ES-I3 (cell line): ENCODE data around the gene CDH4.

Source experiments
- H3K36me3 ChIP-seq: 2 replicates; pipeline ENCODE4 v1.6.1; 2013; ENCODE audit warnings: mild to moderate bottlenecking, low read length, control low read depth, moderate library complexity; ENCODE audit not compliant: insufficient read depth
- H3K4me1 ChIP-seq: 2 replicates; pipeline ENCODE4 v1.6.1; 2013; ENCODE audit warnings: mild to moderate bottlenecking, control low read depth, low read length; ENCODE audit not compliant: insufficient read depth
- H3K9ac ChIP-seq: 2 replicates; pipeline ENCODE4 v1.6.1; 2013; ENCODE audit warnings: low read depth, mild to moderate bottlenecking, low read length, moderate library complexity
- H3K9me3 ChIP-seq: 2 replicates; pipeline ENCODE4 v1.6.1; 2013; ENCODE audit warnings: mild to moderate bottlenecking, low read length, moderate library complexity; ENCODE audit not compliant: control insufficient read depth, insufficient read depth

The CDH4 gene

GRCh38 chr20:61660559-61660958 lies 408.5 kb downstream of the CDH4 start:
- no peaks in the 10 kb centered on the region for H3K36me3 ChIP-seq
- H3K9ac ChIP-seq, result no peak overlapping the region
- H3K4me1 ChIP-seq, result no peaks in the 10 kb centered on the region
- no peaks in the 10 kb centered on the region for H3K9me3 ChIP-seq

GRCh38 chr20:61661025-61661424 lies 409.0 kb downstream of the CDH4 start:
- no peak overlapping the region for H3K9ac ChIP-seq
- no peaks in the 10 kb centered on the region for H3K9me3 ChIP-seq
- no peaks in the 10 kb centered on the region for H3K4me1 ChIP-seq
- H3K36me3 ChIP-seq, result no peaks in the 10 kb centered on the region

DNA sequence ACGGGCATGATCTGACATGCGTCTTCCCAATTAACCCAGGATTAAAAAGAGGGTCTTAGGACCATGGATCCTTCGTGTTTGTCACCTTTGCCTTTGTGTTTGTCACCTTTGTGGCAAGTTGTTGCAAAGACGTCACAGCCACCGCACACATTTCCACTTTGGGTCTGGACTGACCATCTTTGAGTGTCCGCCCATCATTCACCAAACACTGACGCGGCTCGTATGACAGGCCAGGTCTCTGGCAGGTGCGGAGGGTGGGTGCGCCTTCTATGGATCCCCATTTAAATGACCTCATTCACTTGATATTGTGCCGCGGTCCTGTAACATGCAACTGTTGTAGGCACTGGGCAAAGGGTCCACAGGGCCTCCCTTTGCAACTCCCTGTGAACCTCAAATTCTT lies 409.5 kb downstream of the CDH4 start:
- Histone ChIP-seq H3K36me3 (no peaks in the 10 kb centered on the region), H3K4me1 (no peaks in the 10 kb centered on the region)

DNA sequence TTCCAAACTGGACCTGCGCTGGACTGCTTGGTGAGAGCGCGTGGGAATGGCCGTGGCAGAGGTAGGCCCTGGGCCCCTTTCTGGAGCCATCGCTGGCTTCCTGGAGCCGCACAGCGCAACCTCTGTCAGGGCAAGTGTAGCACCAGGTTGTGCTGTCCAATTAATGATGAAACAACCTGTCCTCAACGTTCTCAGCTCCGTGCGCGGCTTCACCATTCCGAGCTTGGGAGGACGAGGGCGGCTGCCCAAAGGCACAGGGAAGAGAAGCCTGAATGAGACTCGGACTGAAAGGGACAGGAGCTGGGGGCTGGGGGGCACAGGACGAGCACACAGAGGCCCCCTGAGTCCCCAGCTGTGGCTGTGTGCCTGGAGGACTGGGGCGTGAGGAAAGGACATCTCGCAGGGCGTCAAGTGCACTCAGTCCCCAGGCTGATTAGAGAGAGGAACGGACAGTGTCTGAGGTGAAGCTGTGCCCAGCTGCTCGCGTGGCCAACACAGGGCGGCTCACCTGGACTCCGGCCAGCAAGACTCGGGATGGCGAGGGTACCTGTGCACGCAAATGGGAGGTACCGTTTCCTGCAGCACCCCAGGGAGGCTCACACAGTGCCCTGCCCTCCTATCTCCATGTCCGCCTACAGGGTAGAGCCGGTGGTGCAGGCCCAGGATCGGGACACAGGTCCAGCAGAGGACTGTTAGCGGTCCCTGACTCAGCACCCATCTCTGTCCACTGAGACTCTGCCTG lies 410.3 kb downstream of the CDH4 start:
- Histone ChIP-seq H3K9ac (no peak overlapping the region), H3K4me1 (no peaks in the 10 kb centered on the region), H3K36me3 (no peaks in the 10 kb centered on the region), H3K9me3 (no peaks in the 10 kb centered on the region)

More for the DNA sequence above, 409.5 kb downstream of the CDH4 start:
- H3K9ac ChIP-seq, result no peak overlapping the region
- H3K9me3 ChIP-seq, result no peaks in the 10 kb centered on the region

DNA sequence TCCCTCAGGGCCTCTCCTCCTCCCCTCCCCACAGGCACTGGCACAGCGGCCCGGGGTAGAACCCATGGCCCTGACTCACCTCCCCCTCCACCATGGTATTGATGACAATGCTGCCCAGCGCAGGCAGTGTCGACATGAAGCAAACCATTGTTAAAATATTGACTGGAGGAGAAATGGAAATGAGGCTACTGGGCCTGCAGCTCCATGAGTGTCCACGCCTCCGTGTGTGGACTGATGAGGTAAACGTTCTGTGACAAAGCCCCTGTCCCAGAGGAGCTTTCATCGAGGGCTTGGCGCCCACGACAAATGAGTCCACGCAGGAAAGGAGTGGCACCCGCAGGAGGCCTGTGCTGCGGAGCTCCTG lies 410.9 kb downstream of the CDH4 start:
- no peak overlapping the region for H3K9ac ChIP-seq
- H3K36me3 ChIP-seq, result no peaks in the 10 kb centered on the region
- no peaks in the 10 kb centered on the region for H3K4me1 ChIP-seq
- H3K9me3 ChIP-seq, result no peaks in the 10 kb centered on the region

GRCh38 chr20:61663521-61664425 lies 411.7 kb downstream of the CDH4 start:
- Histone ChIP-seq H3K4me1 (no peaks in the 10 kb centered on the region), H3K36me3 (no peaks in the 10 kb centered on the region), H3K9me3 (no peaks in the 10 kb centered on the region), H3K9ac (no peak overlapping the region)

GRCh38 chr20:61664556-61665320 lies 412.7 kb downstream of the CDH4 start:
- Histone ChIP-seq H3K9ac (no peak overlapping the region), H3K36me3 (no peaks in the 10 kb centered on the region), H3K9me3 (no peaks in the 10 kb centered on the region), H3K4me1 (no peaks in the 10 kb centered on the region)

DNA sequence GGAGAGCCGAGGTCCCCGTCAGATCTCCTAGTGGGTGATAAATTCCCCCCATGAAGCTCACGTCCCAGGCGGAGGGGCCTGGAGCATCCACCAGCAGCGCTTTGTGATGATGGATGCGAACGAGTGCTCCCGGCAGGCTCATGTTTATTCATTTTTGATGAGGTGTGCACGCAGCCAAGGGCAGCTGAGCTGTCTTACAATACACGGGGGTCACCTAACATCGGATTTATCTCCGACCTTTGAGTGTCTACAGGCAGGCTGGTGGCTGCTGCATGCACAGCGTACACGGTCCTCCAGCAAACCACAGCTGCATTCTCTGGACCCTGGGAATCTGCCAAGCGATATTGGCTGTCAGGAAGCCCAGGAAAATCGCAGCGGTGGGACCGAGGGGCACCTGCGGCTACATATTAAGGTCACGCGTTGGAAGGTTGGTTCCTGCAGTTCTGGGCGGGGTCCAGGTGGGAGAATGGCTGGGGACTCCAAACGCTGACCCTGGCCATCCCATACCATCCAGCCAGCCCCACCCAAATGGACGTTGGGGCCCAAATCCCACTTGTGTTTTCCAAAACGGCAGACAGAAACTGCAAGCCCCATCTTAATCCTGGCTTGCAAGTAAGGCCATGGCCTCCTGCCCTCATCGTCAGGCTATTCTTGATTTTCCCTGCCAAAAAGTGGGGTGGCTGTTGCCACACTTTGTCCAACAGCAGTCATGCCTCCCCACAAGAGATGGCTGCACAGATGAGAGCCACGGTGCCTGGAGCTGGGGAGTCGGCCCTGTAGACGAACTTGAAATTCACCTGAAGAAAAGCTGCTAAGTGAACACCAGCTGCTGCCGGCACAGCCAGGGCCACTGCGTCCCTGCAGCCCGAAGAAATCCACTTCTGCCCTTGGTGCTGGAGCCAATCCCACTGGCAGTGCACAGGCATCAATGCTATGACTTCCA lies 413.7 kb downstream of the CDH4 start:
- no peak overlapping the region for H3K9ac ChIP-seq

DNA sequence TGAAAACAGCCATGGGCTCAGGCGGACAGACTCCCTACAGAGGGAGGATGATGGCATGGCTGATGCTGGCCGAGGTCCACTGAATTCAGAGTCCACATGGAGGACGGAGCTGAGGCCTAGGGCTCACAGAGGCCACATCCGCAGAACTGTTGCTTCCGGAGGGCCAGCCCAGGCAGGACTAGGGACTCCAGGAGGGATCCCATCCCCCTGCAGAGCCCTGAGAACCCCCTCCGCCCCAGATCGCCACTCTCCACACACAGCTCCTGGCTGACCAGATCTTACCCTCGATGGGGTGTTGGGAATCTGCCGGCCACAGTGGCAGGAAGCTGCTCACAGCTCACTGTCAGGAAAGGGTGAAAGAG lies 414.4 kb downstream of the CDH4 start:
- no peak overlapping the region for H3K9ac ChIP-seq
- no peaks in the 10 kb centered on the region for H3K4me1 ChIP-seq
- H3K9me3 ChIP-seq, result no peaks in the 10 kb centered on the region
- no peaks in the 10 kb centered on the region for H3K36me3 ChIP-seq

More for the DNA sequence above, 413.7 kb downstream of the CDH4 start:
- H3K36me3 ChIP-seq, result no peaks in the 10 kb centered on the region
- H3K9me3 ChIP-seq, result no peaks in the 10 kb centered on the region
- H3K4me1 ChIP-seq, result no peaks in the 10 kb centered on the region

DNA sequence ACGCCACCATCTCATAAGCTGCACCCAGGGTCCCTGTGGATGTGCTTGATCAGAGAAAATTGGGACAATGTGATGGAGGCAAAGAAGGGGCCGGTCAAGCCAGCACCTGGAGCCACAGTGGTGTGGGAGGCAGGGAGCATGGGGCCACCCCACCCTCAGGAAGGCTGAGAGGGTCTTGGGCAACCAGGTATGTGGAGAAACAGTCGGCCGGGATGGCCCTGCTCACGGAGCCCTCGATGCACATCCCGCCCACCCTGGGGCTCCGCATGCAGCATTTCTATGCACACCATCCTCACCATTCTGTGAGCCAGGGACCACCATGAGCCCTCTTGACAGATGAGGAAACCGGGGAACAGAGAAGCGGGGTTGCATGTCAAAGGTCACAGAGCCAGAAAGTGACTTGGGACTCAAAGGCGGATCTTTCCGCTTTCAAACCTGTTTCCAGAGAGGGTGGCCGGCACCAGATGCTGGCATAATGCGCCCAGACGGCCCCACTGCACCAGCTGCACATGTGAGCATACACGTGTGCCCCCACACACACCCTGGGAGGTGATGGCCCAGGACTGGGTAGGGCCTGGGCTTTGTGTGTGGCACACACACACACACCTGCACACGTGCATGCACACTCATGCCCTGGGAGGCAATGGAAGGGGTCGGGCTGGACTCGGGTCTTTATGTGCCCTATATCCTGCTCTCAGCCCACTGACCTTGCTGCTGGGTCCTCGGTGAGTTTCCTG lies 415.2 kb downstream of the CDH4 start:
- no peaks in the 10 kb centered on the region for H3K4me1 ChIP-seq
- H3K9ac ChIP-seq, result no peak overlapping the region

GRCh38 chr20:61668065-61668650 lies 416.1 kb downstream of the CDH4 start:
- Histone ChIP-seq H3K4me1 (no peaks in the 10 kb centered on the region), H3K9me3 (no peaks in the 10 kb centered on the region), H3K9ac (no peak overlapping the region), H3K36me3 (no peaks in the 10 kb centered on the region)

More for the DNA sequence above, 415.2 kb downstream of the CDH4 start:
- Histone ChIP-seq H3K9me3 (no peaks in the 10 kb centered on the region), H3K36me3 (no peaks in the 10 kb centered on the region)

DNA sequence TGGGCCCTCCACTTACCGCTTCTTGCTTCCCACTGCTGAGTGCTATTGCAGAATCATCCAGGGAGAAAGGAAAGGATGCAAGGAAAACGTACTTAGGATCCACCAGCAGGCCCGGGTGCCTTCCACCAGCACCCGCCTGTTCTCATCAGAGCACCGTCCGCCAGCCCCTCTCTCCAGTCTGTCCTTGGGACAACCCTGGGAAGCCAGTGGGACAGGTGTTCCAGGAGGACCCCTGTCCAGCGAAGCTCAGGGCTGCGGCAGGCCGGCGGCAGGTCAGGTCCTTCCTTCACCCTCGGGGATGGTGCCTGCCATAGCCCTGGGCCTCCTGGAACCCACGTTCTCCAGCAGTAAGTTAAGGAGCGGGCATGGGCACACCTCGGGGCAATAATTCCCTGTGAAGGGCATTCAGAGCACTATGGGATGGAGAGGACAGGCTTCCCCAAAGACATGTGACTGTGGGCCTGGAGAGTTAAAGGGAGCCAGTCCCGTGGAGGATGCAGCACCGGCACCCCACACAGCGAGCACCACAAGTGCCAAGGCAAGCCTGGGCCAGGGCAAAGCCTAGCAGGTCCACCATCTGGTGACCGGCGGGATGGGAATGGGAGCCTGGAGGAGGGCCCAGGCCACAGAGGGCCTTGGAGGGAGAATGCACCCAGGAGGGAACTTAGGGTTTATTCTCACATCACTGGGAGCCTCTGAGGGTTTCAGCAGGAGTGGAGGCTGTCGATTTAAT lies 416.9 kb downstream of the CDH4 start:
- H3K36me3 ChIP-seq, result no peaks in the 10 kb centered on the region
- no peaks in the 10 kb centered on the region for H3K9me3 ChIP-seq
- no peaks in the 10 kb centered on the region for H3K4me1 ChIP-seq
- no peak overlapping the region for H3K9ac ChIP-seq
